NK-92 (cell line): ENCODE measurements around the gene SOWAHA.
"Not testable (repeated sequence)": the region's sequence is repeated elsewhere in the genome, so short reads cannot be mapped to it uniquely, and the experiment has no call there.

ENCODE experiments used
- DNase-seq: peaks from one replicate; lab custom pipeline; 2025; ENCODE audit not compliant: unreplicated experiment; lab: John Stamatoyannopoulos, UW

SOWAHA gene

GRCh38 chr5:132806804-132807162, 6.3 kb upstream of the SOWAHA start:
- DNase-seq: not testable (repeated sequence)

GRCh38 chr5:132807163-132807838, 5.8 kb upstream of the SOWAHA start:
- DNase-seq: no peak

- DNase-seq: no peak
Observed at GRCh38 chr5:132808448-132808847, 4.7 kb upstream of the SOWAHA start.

- no peak for DNase-seq
Observed at GRCh38 chr5:132808866-132809265, 4.2 kb upstream of the SOWAHA start.

- no peak for DNase-seq
Observed at GRCh38 chr5:132810605-132811004, 2.5 kb upstream of the SOWAHA start.

GRCh38 chr5:132812123-132812765, 858 bp upstream of the SOWAHA start:
- DNase-seq: no peak

GRCh38 chr5:132813599-132814502, 749 bp downstream of the SOWAHA start:
- no peak for DNase-seq

- no peak for DNase-seq
Observed at GRCh38 chr5:132814503-132815294, 1.6 kb downstream of the SOWAHA start.

GRCh38 chr5:132815454-132815853, 2.4 kb downstream of the SOWAHA start:
- DNase-seq: no peak

- no peak for DNase-seq
Observed at GRCh38 chr5:132816083-132816482, 3.0 kb downstream of the SOWAHA start.

- DNase-seq: no peak
Observed at GRCh38 chr5:132816554-132816953, 3.5 kb downstream of the SOWAHA start.

- no peak for DNase-seq
Observed at GRCh38 chr5:132817011-132817410, 3.9 kb downstream of the SOWAHA start.

GRCh38 chr5:132819468-132819867, 6.4 kb downstream of the SOWAHA start:
- DNase-seq: no peak

GRCh38 chr5:132820162-132820754, 7.2 kb downstream of the SOWAHA start:
- no peak for DNase-seq

- DNase-seq: no peak
Observed at GRCh38 chr5:132821350-132821749, 8.2 kb downstream of the SOWAHA start.

GRCh38 chr5:132821791-132822190, 8.7 kb downstream of the SOWAHA start:
- DNase-seq: no peak

- DNase-seq: no peak
Observed at GRCh38 chr5:132822650-132823480, 9.8 kb downstream of the SOWAHA start.

GRCh38 chr5:132823481-132824050, 10.5 kb downstream of the SOWAHA start:
- no peak for DNase-seq

- no peak for DNase-seq
Observed at GRCh38 chr5:132824426-132824825, 11.3 kb downstream of the SOWAHA start.
